Muscle layer of colon (tissue), 2 donors: ENCODE measurements around the gene NMBR.
"Not testable (repeated sequence)": the region's sequence is repeated elsewhere in the genome, so short reads cannot be mapped to it uniquely, and the experiment has no call there.

ENCODE experiments used
- H3K27ac ChIP-seq: one replicate; pipeline ENCODE4 v1.7.0; 2013; ENCODE audit warnings: low read depth, mild to moderate bottlenecking, low read length, moderate library complexity
- H3K27me3 ChIP-seq, 2 donors: one replicate each; pipeline ENCODE4 v1.7.0; 2013; ENCODE audit warnings: low read length in 2 of 2, mild to moderate bottlenecking in 2 of 2; ENCODE audit not compliant: insufficient read depth in 2 of 2, control insufficient read depth in 1 of 2
- H3K36me3 ChIP-seq: one replicate; pipeline ENCODE4 v1.7.0; 2013; ENCODE audit warnings: mild to moderate bottlenecking, low read length; ENCODE audit not compliant: insufficient read depth
- H3K4me1 ChIP-seq: one replicate; pipeline ENCODE4 v1.7.0; 2013; ENCODE audit warnings: mild to moderate bottlenecking, low read length; ENCODE audit not compliant: insufficient read depth
- H3K4me3 ChIP-seq, 2 donors: one replicate each; pipeline ENCODE4 v1.7.0; 2013; ENCODE audit warnings: low read length in 2 of 2, low read depth in 1 of 2, mild to moderate bottlenecking in 1 of 2, moderate library complexity in 1 of 2
- H3K9ac ChIP-seq: one replicate; pipeline ENCODE4 v1.7.0; 2013; ENCODE audit warnings: low read length
- H3K9me3 ChIP-seq: one replicate; pipeline ENCODE4 v1.7.0; 2013; ENCODE audit warnings: mild to moderate bottlenecking, low read length
- donor health status: abdominal sarcoma.
- donor health status: Adenocarcinoma of cecum.

Gene NMBR

GRCh38 chr6:142055219-142055618 lies 91.7 kb downstream of the NMBR start:
- Histone ChIP-seq H3K9me3 (no peaks in the 10 kb centered on the region), H3K27ac (no peak overlapping the region), H3K27me3 (no peaks in the 10 kb centered on the region), H3K4me1 (peaks cover 4% of the 10 kb centered on the region), H3K36me3 (no peaks in the 10 kb centered on the region), H3K4me3 (no peak overlapping the region), H3K9ac (no peak overlapping the region)

DNA sequence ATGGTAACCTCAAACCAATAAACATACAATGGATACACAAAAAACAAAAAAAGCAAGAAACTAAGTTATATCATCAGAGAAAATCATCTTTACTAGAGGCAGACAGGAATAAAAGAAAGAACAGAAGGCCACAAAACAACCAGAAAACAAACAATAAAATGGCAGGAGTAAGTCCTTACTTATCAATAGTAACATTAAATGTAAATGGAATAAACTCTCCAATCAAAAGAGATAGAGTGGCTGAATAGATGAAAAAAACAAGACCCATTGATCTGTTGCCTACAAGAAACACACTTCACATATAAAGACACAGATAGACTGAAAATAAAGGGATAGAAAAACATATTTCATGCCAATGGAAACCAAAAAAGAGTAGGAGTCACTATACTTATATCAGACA lies 95.5 kb downstream of the NMBR start:
- Histone ChIP-seq H3K27me3 (no peaks in the 10 kb centered on the region), H3K9ac (no peak overlapping the region), H3K4me1 (no peaks in the 10 kb centered on the region), H3K4me3 (no peak overlapping the region), H3K9me3 (no peaks in the 10 kb centered on the region), H3K36me3 (no peaks in the 10 kb centered on the region), H3K27ac (no peak overlapping the region)

DNA sequence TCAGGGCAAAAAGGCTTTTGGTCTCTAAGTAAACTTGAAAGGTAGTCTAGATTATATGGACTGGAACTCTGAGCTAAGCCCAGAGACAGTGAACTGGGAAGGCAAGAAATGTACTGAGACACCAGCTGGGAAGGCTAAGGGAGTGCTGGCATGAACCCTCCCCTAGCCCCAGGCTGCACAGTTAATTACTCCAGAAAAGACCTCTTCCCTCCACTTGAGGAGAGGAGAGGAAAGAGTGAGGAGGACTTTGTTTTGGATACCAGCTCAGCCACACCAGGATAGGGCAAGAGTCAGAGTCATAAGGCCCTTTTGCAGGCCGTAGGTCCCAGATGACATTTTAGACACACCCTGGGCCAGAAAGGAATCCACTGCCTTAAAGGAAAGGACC lies 98.3 kb downstream of the NMBR start:
- Histone ChIP-seq H3K4me1 (no peaks in the 10 kb centered on the region), H3K27ac (no peak overlapping the region)

DNA sequence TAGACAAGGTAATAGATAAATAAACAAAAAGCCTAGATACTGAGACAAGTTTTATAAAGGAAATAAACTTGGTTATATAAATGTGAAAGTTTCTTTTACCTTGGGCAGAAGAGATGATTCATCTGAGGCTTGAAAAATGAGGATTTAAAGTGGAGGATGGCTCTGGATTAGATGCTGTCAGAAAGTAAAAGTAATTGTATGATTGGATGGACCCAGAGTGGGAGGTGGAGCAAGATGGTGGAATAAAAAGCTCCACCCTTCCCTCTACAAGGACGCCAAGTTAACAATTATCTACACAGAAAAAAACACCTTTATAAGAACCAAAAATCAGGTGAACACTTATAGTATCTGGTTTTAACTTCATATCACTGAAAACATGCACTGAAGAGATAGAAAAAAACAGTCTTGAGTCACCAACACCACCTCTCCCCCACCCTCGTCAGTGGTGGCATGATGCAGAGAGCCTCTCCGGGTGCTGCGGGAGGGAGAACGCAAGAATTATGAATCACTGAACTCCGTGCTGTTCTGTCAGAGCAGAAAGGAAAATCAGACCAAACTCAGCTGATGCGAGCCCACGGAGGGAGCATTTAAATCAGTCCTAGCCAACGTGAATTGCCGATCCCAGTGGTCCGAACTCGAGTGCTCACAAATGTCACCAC lies 98.9 kb downstream of the NMBR start:
- no peak overlapping the region for H3K27ac ChIP-seq
- H3K4me1 ChIP-seq, result no peaks in the 10 kb centered on the region
- no peaks in the 10 kb centered on the region for H3K27me3 ChIP-seq
- H3K9me3 ChIP-seq, result no peaks in the 10 kb centered on the region
- no peak overlapping the region for H3K4me3 ChIP-seq
- no peak overlapping the region for H3K9ac ChIP-seq
- H3K36me3 ChIP-seq, result no peaks in the 10 kb centered on the region

More for the DNA sequence above, 98.3 kb downstream of the NMBR start:
- Histone ChIP-seq H3K36me3 (no peaks in the 10 kb centered on the region), H3K9ac (no peak overlapping the region), H3K27me3 (no peaks in the 10 kb centered on the region), H3K9me3 (no peaks in the 10 kb centered on the region), H3K4me3 (no peak overlapping the region)

DNA sequence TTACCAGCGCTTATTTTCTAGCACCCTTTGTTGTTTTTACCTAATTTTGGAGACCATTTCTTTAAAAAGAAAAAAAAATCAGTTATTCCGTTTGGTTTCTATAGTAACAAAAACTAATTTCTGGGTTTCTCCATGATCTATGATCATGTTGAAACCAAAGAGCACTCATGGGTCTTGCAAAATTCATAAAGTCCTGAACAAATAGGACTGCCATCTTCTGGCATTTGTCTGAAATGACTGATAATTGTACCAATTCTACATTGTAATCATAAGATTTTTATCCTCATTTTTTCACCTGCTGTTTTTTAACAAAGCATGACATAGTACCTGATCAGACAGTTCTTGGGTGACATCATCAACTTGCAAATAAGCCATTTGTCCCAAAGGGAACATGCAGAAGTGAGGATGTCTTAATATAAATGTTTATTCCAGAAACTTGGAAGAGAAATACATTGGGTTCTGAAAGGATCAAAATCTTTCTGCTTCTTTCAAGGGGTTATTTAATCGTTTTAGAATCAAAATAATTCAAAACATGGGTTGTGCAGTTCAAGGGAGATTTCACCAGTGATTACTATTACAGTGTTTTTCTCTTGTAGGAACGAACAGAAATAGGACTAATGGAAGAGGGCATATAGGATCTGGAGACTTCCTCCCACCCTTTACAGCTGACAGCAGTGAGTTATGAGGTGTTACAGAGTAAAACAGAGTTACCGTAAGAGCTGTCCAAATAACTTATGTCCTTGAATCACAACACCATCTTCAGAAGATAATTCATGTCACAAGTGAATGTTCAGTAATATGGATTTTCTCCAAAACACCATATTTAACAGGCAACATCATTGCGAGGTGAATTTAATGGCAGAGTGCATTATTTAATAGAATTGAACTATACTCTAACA lies 101.3 kb downstream of the NMBR start:
- Histone ChIP-seq H3K9ac (no peak overlapping the region), H3K4me1 (no peaks in the 10 kb centered on the region), H3K9me3 (no peaks in the 10 kb centered on the region), H3K4me3 (no peak overlapping the region), H3K36me3 (no peaks in the 10 kb centered on the region), H3K27ac (no peak overlapping the region), H3K27me3 (no peaks in the 10 kb centered on the region)

DNA sequence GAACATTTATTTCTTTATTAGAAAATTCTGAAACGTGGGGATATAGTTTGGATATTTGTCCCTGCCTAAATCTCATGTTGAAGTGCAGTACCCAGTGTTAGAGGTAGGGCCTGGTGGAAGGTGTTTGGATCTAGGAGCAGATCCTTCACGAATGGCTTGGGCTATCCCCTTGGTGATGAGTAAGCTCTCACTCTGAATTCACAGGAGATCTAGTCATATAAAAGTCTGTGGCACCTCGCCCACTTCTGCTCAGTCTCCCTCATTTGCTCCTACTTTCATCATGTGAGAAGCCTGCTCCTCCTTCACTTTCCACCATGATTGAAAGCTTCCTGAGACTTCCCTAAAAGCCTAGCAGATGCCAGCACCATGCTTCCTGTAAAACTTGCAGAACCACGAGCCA lies 111.0 kb downstream of the NMBR start:
- Histone ChIP-seq H3K9ac (no peak overlapping the region), H3K4me3 (no peak overlapping the region), H3K9me3 (no peaks in the 10 kb centered on the region), H3K36me3 (no peaks in the 10 kb centered on the region), H3K27ac (no peak overlapping the region), H3K4me1 (no peaks in the 10 kb centered on the region), H3K27me3 (no peaks in the 10 kb centered on the region)

- no peak overlapping the region for H3K4me3 ChIP-seq
- no peaks in the 10 kb centered on the region for H3K9me3 ChIP-seq
- no peaks in the 10 kb centered on the region for H3K27me3 ChIP-seq
- no peak overlapping the region for H3K27ac ChIP-seq
- H3K9ac ChIP-seq, result no peak overlapping the region
- H3K36me3 ChIP-seq, result no peaks in the 10 kb centered on the region
- no peaks in the 10 kb centered on the region for H3K4me1 ChIP-seq
Observed at GRCh38 chr6:142031035-142031434, 115.9 kb downstream of the NMBR start.

- no peaks in the 10 kb centered on the region for H3K4me1 ChIP-seq
- no peaks in the 10 kb centered on the region for H3K9me3 ChIP-seq
- H3K4me3 ChIP-seq, result no peak overlapping the region
- H3K9ac ChIP-seq, result no peak overlapping the region
- H3K27ac ChIP-seq, result no peak overlapping the region
- H3K36me3 ChIP-seq, result no peaks in the 10 kb centered on the region
- H3K27me3 ChIP-seq, result no peaks in the 10 kb centered on the region
Observed at GRCh38 chr6:142030115-142030619, 116.8 kb downstream of the NMBR start.

- Histone ChIP-seq H3K4me1 (no peaks in the 10 kb centered on the region), H3K9ac (no peak overlapping the region), H3K9me3 (no peaks in the 10 kb centered on the region), H3K36me3 (no peaks in the 10 kb centered on the region), H3K27me3 (no peaks in the 10 kb centered on the region), H3K27ac (no peak overlapping the region), H3K4me3 (no peak overlapping the region)
Observed at GRCh38 chr6:142028527-142028926, 118.4 kb downstream of the NMBR start.

DNA sequence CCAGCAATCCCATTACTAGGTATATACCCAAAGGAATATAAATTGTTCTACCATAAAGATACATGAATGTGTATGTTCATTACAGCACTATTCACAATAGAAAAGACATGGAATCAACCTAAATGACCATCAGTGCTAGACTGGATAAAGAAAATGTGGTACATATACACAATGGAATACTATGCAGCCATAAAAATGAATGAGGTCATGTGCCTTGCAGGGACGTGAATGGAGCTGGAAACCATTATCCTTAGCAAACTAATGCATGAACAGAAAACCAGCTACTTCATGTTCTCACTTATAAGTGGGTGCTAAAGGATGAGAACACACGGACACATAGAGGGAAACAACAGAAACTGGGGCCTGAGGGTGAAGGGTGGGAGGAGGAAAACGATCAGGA lies 119.1 kb downstream of the NMBR start:
- not testable (repeated sequence) for H3K4me3 ChIP-seq, H3K36me3 ChIP-seq, H3K27ac ChIP-seq, H3K9ac ChIP-seq, H3K4me1 ChIP-seq, H3K27me3 ChIP-seq, H3K9me3 ChIP-seq

GRCh38 chr6:142027074-142027473 lies 119.8 kb downstream of the NMBR start:
- Histone ChIP-seq H3K4me1 (no peaks in the 10 kb centered on the region), H3K9ac (no peak overlapping the region), H3K27ac (no peak overlapping the region), H3K27me3 (no peaks in the 10 kb centered on the region), H3K36me3 (no peaks in the 10 kb centered on the region), H3K9me3 (no peaks in the 10 kb centered on the region), H3K4me3 (no peak overlapping the region)
